Upper lobe of left lung (tissue), 4 donors: ENCODE data around the gene FTCDNL1.

Source experiments
- CTCF ChIP-seq, 6 experiments: fragments of 450-650 bp in 4 of 6; fragments of 200-600 bp in 2 of 6; sonication (generic) in 2 of 6; IDR thresholded peaks; one replicate each; pipeline ENCODE4 v1.5.1; 2016 to 2019; ENCODE audit warnings: antibody characterized with exemption in 6 of 6
- POLR2A ChIP-seq, 4 donors: fragments of 450-650 bp; IDR thresholded peaks; one replicate each; pipeline ENCODE4 v1.5.1; 2016 to 2017; ENCODE audit warnings: antibody characterized with exemption in 4 of 4, mild to moderate bottlenecking in 2 of 4
- POLR2AphosphoS5 ChIP-seq, 2 donors: sonication (generic); formaldehyde crosslinking; IDR thresholded peaks; one replicate each; pipeline ENCODE4 v1.5.1; 2017; ENCODE audit warnings: antibody characterized with exemption in 2 of 2

DNA sequence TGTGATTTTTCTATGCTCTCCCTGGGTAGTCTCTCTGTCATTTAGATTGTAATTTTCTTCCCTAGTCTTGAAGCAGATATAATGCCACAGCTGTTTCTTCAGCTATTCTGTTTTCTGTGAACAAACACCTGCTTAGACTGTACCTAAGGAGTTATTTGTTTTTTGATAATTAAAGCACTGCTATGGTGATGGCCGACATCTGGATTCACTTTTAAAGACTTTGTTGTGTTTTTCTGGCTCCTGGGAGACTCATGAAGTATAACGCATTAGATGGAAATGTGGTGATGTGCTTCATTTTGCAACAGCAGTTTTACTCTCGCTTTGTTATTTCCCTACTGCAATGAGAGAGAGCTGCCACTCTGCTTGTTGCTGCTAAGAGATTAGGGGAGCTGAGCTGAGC lies 44.4 kb upstream of the FTCDNL1 start:
- TF ChIP-seq POLR2A (IDR thresholded peaks at IDR 0.05) (no peak), CTCF (IDR thresholded peaks at IDR 0.05) (no peak), POLR2AphosphoS5 (IDR thresholded peaks at IDR 0.05) (no peak)
